NCI-H1436 treated with DMSO at 0.1 percent for 48 hours (cell line): ENCODE results near the gene GTF3C6.
"Not testable (repeated sequence)": the region's sequence is repeated elsewhere in the genome, so short reads cannot be mapped to it uniquely, and the experiment has no call there.

Experiments used
- DNase-seq: peaks from one replicate; lab custom pipeline; 2025; lab: John Stamatoyannopoulos, UW

Gene GTF3C6

DNA sequence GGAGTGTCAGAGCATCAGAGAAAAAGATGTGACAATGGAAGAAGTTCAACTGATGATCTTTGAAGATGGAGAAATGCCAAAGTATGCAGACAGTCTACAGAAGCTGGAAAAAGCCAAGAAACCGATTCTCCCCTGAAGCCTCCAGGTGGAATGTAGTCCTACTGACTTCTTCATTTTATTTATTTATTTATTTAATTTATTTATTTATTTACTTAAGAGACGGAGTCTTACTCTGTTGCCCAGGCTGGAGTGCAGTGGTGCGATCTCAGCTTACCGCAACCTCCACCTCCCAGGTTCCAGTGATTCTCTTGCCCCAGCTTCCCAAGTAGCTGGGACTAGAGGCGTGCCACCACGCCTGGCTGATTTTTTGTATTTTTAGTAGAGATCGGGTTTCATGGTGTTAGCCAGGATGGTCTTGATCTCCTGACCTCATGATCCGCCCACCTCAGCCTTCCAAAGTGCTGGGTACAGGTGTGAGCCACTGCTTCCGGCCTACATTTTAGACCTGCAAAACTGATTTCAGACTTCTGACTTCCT is 21.1 kb downstream of the GTF3C6 start:
- no peak for DNase-seq

DNA sequence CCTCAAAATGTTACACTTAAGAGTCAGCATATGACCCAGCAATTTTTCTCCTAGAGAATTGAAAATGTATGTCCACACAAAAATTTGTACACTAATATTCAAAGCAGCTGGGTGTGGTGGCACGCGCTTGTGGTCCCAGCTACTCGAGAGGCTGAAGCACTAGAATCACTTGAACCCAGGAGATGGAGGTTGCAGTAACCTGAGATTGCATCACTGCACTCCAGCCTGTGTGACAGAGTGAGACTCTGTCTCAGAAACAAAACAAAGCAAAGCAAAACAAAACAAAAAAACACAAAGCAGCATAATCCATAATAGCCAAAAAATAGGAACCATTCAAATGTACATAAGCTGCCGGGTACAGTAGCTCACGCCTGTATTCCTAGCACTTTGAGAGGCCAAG is 21.7 kb downstream of the GTF3C6 start:
- DNase-seq, result no peak

DNA sequence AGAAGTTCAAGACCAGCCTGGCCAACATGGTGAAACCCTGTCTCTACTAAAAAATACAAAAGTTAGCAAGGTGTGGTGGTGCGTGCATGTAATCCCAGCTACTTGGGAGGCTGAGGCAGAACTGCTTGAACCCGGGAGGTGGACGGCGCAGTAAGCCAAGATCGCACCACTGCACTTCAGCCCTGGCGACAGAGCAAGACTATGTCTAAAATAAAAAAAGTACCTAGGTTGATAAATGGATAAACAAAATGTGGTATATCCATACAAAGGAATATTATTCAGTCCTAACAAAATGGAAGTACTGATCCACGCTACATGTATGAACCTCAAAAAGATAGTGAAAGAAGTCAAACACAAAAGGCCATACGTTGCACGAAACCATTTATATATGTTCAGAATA is 22.1 kb downstream of the GTF3C6 start:
- DNase-seq, result no peak

DNA sequence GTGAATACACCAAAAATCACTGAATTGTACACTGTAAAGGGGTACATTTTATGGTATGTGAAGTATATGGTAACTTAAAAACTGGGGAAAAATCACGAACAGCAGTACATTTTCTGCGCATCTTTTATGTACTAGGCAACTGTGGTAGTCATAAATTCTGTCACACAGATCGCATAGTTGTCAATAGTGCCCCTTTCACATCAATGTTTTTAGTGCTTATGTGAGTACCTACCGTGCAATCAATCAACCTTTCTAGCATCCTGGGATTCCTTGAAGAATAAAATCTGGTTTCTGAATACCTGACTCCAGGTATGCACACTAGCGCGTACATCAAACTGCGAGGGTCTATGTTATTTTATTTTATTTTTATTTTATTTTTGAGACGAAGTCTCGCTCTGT is 22.7 kb downstream of the GTF3C6 start:
- DNase-seq, result no peak

DNA sequence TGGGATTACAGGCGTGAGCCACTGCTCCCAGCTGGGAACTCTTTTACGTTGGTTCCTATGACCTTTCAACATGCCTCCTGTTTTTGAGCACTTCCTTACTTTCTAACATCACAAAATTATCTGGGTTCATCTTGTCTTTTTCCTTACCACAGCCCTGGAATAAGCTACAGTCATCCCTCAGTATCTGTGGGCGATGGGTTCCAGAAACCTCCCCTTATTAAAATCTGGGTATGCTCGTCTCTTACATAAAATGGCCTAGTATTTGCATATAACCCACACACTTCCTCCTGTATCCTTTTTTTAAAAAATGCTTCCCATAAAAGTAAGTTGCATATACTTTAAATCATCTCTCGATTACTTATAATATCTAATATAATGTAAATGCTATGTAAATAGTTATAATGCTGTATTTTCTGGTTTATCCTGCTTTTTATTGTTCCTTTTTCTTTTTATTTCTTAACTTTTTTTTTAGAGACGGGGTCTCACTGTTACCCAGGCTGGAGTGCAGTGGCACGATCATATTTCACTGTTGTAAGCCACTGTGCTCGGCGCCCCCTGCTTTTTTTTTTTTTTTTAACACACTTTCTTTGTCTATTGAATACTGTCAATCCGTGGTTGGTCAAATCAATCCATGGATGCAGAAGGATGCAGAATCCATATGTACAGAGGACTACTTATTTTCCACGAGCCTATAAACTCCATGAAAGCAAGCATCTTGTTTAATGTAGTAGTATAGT is 32.5 kb downstream of the GTF3C6 start:
- no peak for DNase-seq

DNA sequence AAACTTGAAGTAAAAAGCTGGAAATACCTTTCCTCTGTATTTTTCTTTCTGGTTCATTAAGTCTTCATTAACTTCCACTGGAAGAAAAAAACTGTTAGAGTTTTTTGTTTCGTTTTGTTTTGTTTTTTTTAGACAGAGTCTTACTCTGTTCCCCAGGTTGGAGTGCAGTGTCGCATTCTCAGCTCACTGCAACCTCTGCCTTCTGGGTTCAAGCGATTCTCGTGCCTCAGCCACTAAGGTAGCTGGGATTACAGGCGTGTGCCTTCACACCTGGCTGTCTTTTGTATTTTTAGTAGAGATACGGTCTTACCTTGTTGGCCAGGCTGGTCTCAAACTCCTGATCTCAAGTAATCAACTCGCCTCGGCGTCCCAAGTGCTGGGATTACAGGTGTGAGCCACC is 38.2 kb downstream of the GTF3C6 start:
- no peak for DNase-seq

DNA sequence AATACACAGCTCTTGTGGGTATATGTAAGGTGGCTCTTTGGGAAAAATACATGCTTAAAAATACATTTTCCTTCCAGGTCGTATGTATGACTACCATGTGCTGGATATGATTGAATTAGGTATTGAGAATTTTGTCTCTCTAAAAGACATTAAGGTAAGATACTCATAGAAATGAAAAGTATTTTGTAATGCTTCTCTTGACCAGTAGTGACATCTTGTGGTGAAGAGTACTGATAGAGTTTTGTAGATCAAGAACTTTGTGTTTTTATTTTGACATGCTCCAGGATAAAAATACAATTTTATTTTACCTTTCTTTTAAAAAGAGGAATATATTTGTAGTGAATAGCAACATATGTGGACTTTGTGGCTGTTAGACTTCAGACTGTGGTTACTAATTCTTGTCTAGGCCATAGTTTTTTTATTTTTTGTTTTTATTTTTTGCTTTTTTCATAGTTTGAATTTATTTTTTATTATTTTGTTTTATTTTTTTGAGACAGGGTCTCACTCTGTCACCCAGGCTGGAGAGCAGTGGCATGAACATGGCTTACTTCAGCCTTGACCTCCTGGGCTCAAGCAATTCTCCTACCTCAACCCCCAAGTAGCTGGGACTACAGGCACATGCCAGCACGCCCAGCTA is 41.2 kb downstream of the GTF3C6 start:
- no peak for DNase-seq

DNA sequence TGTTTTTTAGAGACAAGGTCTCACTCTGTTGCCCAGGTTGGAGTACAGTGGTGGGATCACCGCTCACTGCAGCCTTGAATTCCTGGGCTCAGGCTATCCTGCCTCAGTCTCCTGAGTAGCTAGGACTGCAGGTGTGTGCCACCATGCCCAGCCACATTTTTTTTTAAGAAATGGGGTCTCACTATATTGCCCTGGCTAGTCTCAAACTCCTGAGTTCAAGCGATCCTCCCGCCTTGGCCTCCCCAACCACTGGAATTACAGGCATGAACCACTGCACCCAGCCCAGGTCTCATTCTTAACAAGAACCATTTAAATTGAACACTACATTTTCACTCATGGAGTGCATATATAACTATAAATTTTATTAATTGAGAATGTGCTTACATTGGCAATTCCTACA is 43.8 kb downstream of the GTF3C6 start:
- no peak for DNase-seq

DNA sequence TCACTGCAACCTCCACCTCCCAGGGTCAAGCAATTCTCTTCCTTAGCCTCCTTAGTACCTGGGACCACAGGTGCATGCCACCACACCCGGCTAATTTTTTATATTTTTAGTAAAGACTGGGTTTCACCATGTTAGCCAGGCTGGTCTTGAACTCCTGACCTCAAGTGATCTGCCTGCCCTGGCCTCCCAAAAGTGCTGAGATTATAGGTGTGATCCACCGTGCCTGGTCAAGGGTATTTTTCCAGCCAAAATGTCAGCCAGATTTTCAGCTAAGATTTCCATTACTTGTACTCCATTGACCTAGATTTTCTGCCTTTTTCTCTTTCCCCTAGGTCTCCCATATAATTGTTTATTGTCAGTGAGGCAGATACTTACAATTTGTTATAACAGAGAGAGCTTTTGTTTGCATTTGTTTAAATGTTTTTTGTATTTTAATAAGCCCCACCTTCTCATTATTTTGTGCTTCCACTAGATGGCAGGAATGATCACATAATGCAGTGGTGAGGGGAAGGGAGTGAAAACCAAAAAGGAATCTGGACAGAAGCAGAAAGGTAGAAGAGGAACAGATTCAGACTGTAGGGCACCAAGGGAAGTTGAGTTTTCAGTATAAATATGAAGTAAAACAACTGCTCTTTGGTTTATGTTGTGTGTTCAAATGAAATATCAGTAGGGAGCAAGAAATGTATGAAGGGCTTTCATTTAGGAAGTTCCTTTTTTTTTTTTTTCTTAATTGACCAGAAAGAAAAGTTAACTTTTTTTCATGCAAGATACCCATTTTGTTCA is 53.0 kb downstream of the GTF3C6 start:
- no peak for DNase-seq

DNA sequence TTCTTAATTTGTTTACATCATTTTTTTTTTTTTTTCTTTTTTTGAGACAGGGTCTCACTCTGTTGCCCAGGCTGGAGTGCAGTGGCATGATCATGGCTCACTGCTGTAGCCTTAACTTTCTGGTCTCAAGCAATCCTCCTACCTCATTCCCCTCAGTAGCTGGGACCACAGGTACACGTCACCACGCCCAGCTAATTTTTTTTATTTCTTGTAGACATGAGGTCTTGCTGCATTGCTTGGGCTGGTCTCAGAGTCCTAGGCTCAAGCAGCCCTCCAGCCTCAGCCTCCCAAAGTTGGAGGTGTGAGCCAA is 53.6 kb downstream of the GTF3C6 start:
- no peak for DNase-seq

DNA sequence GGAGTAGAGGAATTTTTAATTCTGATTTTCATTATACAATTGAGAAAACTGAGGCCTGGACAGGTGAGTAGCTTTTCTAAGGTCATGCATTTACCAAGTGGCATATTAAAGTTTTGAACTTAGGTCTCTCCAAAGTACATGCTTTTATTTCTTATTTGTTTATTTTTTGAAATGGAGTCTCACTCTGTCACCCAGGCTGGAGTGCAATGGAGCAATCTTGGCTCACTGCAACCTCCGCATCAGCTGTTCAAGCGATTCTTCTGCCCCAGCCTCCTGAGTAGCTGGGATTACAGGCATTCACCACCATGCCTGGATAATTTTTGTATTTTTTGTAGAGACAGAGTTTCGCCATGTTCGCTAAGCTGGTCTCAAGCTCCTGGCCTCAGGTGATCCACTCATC is 54.0 kb downstream of the GTF3C6 start:
- not testable (repeated sequence) for DNase-seq

DNA sequence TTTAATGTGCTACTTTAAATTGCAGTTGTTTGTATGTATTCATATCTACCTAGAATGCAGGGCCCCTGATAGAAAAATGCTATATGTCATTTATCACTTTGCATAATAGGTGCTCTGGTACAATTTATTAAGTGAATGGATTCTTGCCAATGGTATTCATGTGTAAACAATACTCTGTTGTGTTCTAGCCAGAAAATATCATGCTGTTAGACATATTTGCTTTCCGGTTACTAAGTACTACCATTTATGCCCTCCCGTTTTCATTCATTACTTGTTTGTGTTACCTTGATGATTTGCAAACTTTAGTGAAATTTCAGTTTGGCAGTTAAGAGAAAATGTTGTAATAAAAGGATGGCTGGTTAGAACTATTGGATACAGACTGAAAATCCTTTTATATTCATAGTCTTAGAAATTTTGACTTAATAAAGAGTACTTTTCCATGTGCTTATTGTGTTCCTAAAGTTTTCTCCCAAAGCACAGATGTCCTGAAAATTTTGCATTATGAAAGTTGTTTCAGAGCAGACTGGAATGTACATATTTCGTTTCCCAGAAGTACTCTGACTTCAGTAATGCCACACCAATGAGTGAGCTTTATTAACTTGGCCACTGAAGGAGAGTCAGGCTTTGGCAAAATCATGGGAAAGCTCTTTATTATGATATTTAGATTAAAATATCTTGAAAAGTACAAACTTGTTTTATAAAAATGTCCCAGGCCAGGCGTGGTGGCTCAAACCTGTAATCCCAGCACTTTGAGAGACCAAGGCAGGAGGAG is 54.8 kb downstream of the GTF3C6 start:
- DNase-seq, result no peak

DNA sequence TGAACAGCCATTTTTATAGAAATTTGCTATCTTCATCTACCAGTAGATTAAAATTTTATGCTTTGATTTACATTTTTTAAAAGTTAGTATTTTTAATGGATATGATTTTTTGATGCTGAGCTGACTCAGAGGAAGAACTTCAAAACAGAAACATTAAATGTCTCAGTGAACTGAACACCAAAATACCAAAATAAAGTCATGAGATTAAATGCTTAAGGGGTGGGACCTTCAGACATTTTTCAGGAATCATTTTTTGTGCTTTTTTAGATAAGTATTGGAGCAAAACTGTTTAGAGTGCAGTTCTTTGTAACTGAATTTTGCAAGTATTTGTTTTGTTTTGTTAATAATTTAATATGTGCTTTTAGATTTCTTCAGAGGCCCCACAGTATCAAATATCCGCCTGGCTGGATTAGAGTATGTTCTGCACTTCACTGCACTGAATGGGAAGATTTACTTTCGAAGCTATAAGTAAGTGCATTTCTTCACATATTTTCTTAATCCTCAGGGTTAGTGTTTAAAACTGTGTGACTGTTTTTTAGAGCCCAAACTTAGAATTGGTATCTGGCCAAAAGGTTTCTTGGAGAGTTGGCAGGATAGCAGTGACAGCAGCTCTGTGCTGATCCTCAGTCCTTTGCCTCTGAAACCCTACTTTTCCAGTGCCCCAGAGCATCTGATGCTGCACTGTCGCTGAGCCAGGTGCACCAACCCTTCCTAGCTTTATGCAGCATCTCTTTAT is 57.1 kb downstream of the GTF3C6 start:
- DNase-seq, result no peak

DNA sequence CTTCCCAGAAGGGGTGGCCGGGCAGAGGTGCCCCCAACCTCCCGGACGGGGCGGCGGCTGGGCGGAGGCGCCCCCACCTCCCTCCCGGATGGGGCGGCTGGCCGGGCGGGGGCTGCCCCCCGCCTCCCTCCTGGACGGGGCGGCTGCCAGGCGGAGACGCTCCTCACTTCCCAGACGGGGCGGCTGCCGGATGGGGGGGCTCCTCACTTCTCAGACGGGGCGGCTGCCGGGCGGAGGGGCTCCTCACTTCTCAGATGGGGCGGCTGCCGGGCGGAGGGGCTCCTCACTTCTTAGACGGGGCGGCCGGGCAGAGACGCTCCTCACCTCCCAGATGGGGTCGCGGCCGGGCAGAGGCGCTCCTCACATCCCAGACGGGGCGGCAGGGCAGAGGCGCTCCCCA is 58.7 kb downstream of the GTF3C6 start:
- DNase-seq, result not testable (repeated sequence)
